C4-2B (cell line): ENCODE measurements around the gene OPN1SW.

Experiments
- CTCF ChIP-seq: fragments of 450-650 bp; conservative IDR thresholded peaks from 2 replicates; pipeline ENCODE4 v1.5.1; 2017; ENCODE audit warnings: mild to moderate bottlenecking
- ZFX ChIP-seq: fragments of 450-650 bp; IDR thresholded peaks from 2 replicates; pipeline ENCODE4 v1.6.1; 2017

DNA sequence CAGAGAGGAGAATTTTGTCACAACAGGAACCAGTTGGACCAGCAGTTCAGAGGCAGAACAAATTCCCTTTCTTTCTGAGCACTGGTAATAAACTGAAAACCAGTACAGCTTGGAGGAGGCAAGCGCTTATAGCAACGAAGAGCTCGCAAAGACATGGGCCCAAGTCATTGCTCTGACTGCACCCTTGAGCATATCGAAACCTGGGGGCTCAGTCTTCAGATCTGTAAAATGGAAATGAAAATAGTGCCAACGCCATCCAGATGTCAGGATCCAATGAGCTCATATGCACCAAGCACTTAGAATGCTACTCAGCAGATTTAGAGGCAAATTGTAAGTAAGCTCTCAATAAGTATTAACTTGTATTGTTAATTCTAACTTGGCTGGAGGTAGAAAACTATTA is 50.9 kb downstream of the OPN1SW start:
- TF ChIP-seq CTCF, result no peak
- TF ChIP-seq ZFX, result no peak
